WERI-Rb-1 (cell line): ENCODE results near the gene TUBB2A.
"Not testable (repeated sequence)": the region's sequence is repeated elsewhere in the genome, so short reads cannot be mapped to it uniquely, and the experiment has no call there.

Source experiments
- DNase-seq: peaks from one replicate; pipeline ENCODE4 v3.0.0-alpha.2; 2020
- H3K27ac ChIP-seq: fragments of 250-450 bp; sonication (Bioruptor Pico); 2 replicates; pipeline ENCODE4 v1.5.1; 2020; ENCODE audit warnings: mild to moderate bottlenecking, moderate library complexity
- H3K27me3 ChIP-seq: fragments of 250-450 bp; sonication (Bioruptor Pico); 2 replicates; pipeline ENCODE4 v1.5.1; 2021; ENCODE audit warnings: mild to moderate bottlenecking, low read depth, moderate library complexity; ENCODE audit not compliant: insufficient read depth, severe bottlenecking
- H3K36me3 ChIP-seq: fragments of 250-450 bp; sonication (Bioruptor Pico); 2 replicates; pipeline ENCODE4 v1.5.1; 2020; ENCODE audit warnings: mild to moderate bottlenecking, moderate library complexity
- H3K4me3 ChIP-seq: 2 replicates; pipeline ENCODE4 v1.5.1; 2011; ENCODE audit warnings: low read depth, mild to moderate bottlenecking, control low read depth, low read length
- H3K9me3 ChIP-seq: fragments of 250-450 bp; sonication (Bioruptor Pico); 2 replicates; pipeline ENCODE4 v1.5.1; 2021; ENCODE audit warnings: mild to moderate bottlenecking, moderate library complexity; ENCODE audit not compliant: severe bottlenecking
- CTCF ChIP-seq: IDR thresholded peaks from 2 replicates; pipeline ENCODE4 v1.5.1; 2011; ENCODE audit warnings: low read depth, mild to moderate bottlenecking, control low read depth, inconsistent platforms, low read length

TUBB2A gene

GRCh38 chr6:3195420-3195694 lies 38.0 kb upstream of the TUBB2A start:
- no peak for DNase-seq
- Histone ChIP-seq H3K4me3 (peak overlapping the region; percentile 63), H3K36me3 (peaks cover 7% of the 10 kb centered on the region), H3K9me3 (peaks cover 8% of the 10 kb centered on the region), H3K27me3 (no peaks in the 10 kb centered on the region), H3K27ac (peak overlapping the region; percentile 79)
- no peak for TF ChIP-seq CTCF

- peak; percentile 24 for DNase-seq
- Histone ChIP-seq H3K27me3 (no peaks in the 10 kb centered on the region), H3K9me3 (peaks cover 8% of the 10 kb centered on the region), H3K4me3 (peak overlapping the region; percentile 63), H3K27ac (peak overlapping the region; percentile 79), H3K36me3 (peaks cover 13% of the 10 kb centered on the region)
- no peak for TF ChIP-seq CTCF
Observed at GRCh38 chr6:3194535-3195419, 37.4 kb upstream of the TUBB2A start.

- Histone ChIP-seq H3K36me3 (peaks cover 20% of the 10 kb centered on the region), H3K4me3 (no peak overlapping the region), H3K9me3 (peaks cover 2% of the 10 kb centered on the region), H3K27ac (no peak overlapping the region), H3K27me3 (no peaks in the 10 kb centered on the region)
- no peak for TF ChIP-seq CTCF
- peak; percentile 6 for DNase-seq
Observed at GRCh38 chr6:3193102-3193849, 35.9 kb upstream of the TUBB2A start.

GRCh38 chr6:3190779-3191178 lies 33.4 kb upstream of the TUBB2A start:
- TF ChIP-seq CTCF: no peak
- no peaks in the 10 kb centered on the region for H3K27me3 ChIP-seq
- peaks cover 2% of the 10 kb centered on the region for H3K9me3 ChIP-seq
- no peak overlapping the region for H3K4me3 ChIP-seq
- no peak for DNase-seq
- no peak overlapping the region for H3K27ac ChIP-seq
- H3K36me3 ChIP-seq: peaks cover 20% of the 10 kb centered on the region

GRCh38 chr6:3190056-3190455 lies 32.7 kb upstream of the TUBB2A start:
- DNase-seq: no peak
- TF ChIP-seq CTCF: no peak

GRCh38 chr6:3189192-3189591 lies 31.8 kb upstream of the TUBB2A start:
- not testable (repeated sequence) for DNase-seq

More at GRCh38 chr6:3190056-3190455, 32.7 kb upstream of the TUBB2A start:
- no peaks in the 10 kb centered on the region for H3K27me3 ChIP-seq
- no peak overlapping the region for H3K27ac ChIP-seq
- H3K9me3 ChIP-seq: peaks cover 2% of the 10 kb centered on the region
- H3K4me3 ChIP-seq: no peak overlapping the region
- peaks cover 20% of the 10 kb centered on the region for H3K36me3 ChIP-seq

More at GRCh38 chr6:3189192-3189591, 31.8 kb upstream of the TUBB2A start:
- H3K27me3 ChIP-seq, H3K9me3 ChIP-seq, H3K4me3 ChIP-seq, H3K27ac ChIP-seq: not testable (repeated sequence)
- peaks cover 20% of the 10 kb centered on the region for H3K36me3 ChIP-seq
